Testis (tissue), 3 donors: ENCODE measurements around the gene MOV10L1. TPM values are rescaled to one million over a fixed set of nuclear protein-coding genes. Genes with fewer than 3 reads are reported as not detected.
"Not testable (repeated sequence)": the region's sequence is repeated elsewhere in the genome, so short reads cannot be mapped to it uniquely, and the experiment has no call there.

Source experiments
- DNase-seq: peaks from one replicate; pipeline ENCODE4 v3.0.0-alpha.2; 2019
- H3K27ac ChIP-seq, 2 donors: fragments of 200-600 bp; sonication (generic); one replicate each; pipeline ENCODE4 v1.5.1; 2019
- H3K27me3 ChIP-seq: fragments of 200-600 bp; sonication (generic); one replicate; pipeline ENCODE4 v1.5.1; 2019
- H3K36me3 ChIP-seq: fragments of 200-600 bp; sonication (generic); one replicate; pipeline ENCODE4 v1.5.1; 2017; ENCODE audit warnings: low read depth; ENCODE audit errors: missing control alignments
- H3K4me1 ChIP-seq: fragments of 200-600 bp; sonication (generic); one replicate; pipeline ENCODE4 v1.5.1; 2019
- H3K4me3 ChIP-seq, 2 donors: fragments of 200-600 bp; sonication (generic); one replicate each; pipeline ENCODE4 v1.5.1; 2017 to 2019
- H3K9me3 ChIP-seq: fragments of 200-600 bp; sonication (generic); one replicate; pipeline ENCODE4 v1.5.1; 2017
- CTCF ChIP-seq, 3 experiments: fragments of 450-650 bp in 2 of 3; fragments of 200-600 bp in 1 of 3; sonication (generic) in 1 of 3; IDR thresholded peaks; one replicate each; pipeline ENCODE4 v1.5.1; 2016 to 2019; ENCODE audit warnings: antibody characterized with exemption in 3 of 3, mild to moderate bottlenecking in 2 of 3, moderate library complexity in 1 of 3
- POLR2A ChIP-seq: fragments of 450-650 bp; IDR thresholded peaks from one replicate; pipeline ENCODE4 v1.6.1; 2017; ENCODE audit warnings: antibody characterized with exemption, mild to moderate bottlenecking, moderate library complexity
- WGBS, 2 donors: methylation state at CpG; one replicate each; pipeline ENCODE4 v1.1.5; 2018; 5-methylcytosine and 5-hydroxymethylcytosine counted together
- intact Hi-C: fragments of 100-400 bp; cut with DNase I; formaldehyde crosslinking; loops from one replicate; pipeline ENCODE4 v1.15.1; 2023; ENCODE audit warnings: low total_unique reads
- polyA plus RNA-seq: library from polyadenylated mRNA; stranded (reverse); fragments of 350-450 nt; fragmentation: Illumina TruSeq; extraction: RNeasy Lipid Tissue Mini Kit (QIAGEN cat#74804); gene quantifications from one replicate; pipeline ENCODE4 v1.2.3, GENCODE V29; 2014; ENCODE audit warnings: low read depth, low replicate concordance; ENCODE audit not compliant: insufficient read depth
- total RNA-seq, 2 donors: library from RNA; depleted of rRNA; stranded (reverse); fragments of >200 nt; gene quantifications; one replicate each; pipeline ENCODE4 v1.2.3, GENCODE V29; 2016

Gene MOV10L1
- total and polyA plus RNA-seq, 3 donors from 2014 or later = 48.4 to 73.3 (median 62.4) TPM

- intact Hi-C loops = no loop called here
- Histone ChIP-seq H3K4me1 (no peaks in the 10 kb centered on the region), H3K9me3 (no peaks in the 10 kb centered on the region), H3K4me3 (no peak overlapping the region), H3K27ac (no peak overlapping the region), H3K27me3 (no peaks in the 10 kb centered on the region), H3K36me3 (no peaks in the 10 kb centered on the region)
- DNase-seq = no peak
- 89 to 95% methylated on average over 11 to 23 of the region's 23 CpGs for WGBS, 2 donors
- TF ChIP-seq CTCF (IDR thresholded peaks at IDR 0.05) = no peak
- TF ChIP-seq POLR2A = no peak
Measured at GRCh38 chr22:50161508-50162390, 71.9 kb downstream of the MOV10L1 start.

- no peaks in the 10 kb centered on the region for H3K4me1 ChIP-seq
- no peaks in the 10 kb centered on the region for H3K9me3 ChIP-seq
- TF ChIP-seq CTCF (IDR thresholded peaks at IDR 0.05) = no peak
- TF ChIP-seq POLR2A = no peak
- intact Hi-C loops = no loop called here
- no peaks in the 10 kb centered on the region for H3K27me3 ChIP-seq
- no peak overlapping the region for H3K27ac ChIP-seq
- H3K4me3 ChIP-seq = no peak overlapping the region
- no peaks in the 10 kb centered on the region for H3K36me3 ChIP-seq
- DNase-seq = no peak
- WGBS, 2 donors = 87 to 90% methylated on average over 2 to 10 of the region's 10 CpGs
Measured at GRCh38 chr22:50162391-50162956, 72.7 kb downstream of the MOV10L1 start.

GRCh38 chr22:50165436-50166123 is 75.8 kb downstream of the MOV10L1 start:
- WGBS, 2 donors = 88 to 95% methylated on average over 17 to 28 of the region's 28 CpGs
- Histone ChIP-seq H3K9me3 (no peaks in the 10 kb centered on the region), H3K4me1 (peaks cover 4% of the 10 kb centered on the region), H3K36me3 (no peaks in the 10 kb centered on the region), H3K27ac (no peak overlapping the region), H3K4me3 (no peak overlapping the region), H3K27me3 (no peaks in the 10 kb centered on the region)
- intact Hi-C loops = no loop called here
- no peak for DNase-seq
- no peak for TF ChIP-seq POLR2A
- TF ChIP-seq CTCF (IDR thresholded peaks at IDR 0.05) = no peak

GRCh38 chr22:50167689-50168489 is 78.1 kb downstream of the MOV10L1 start:
- Histone ChIP-seq H3K4me3 (no peak overlapping the region), H3K27me3 (no peaks in the 10 kb centered on the region), H3K9me3 (no peaks in the 10 kb centered on the region), H3K27ac (no peak overlapping the region), H3K4me1 (peaks cover 4% of the 10 kb centered on the region), H3K36me3 (no peaks in the 10 kb centered on the region)
- intact Hi-C loops = no loop called here
- 58 to 71% methylated on average over 11 of the region's 11 CpGs for whole genome bisulfite sequencing, 2 donors
- TF ChIP-seq CTCF (IDR thresholded peaks at IDR 0.05) (no peak), POLR2A (no peak)
- no peak for DNase-seq

- 60 to 61% methylated on average over 5 of the region's 5 CpGs for WGBS, 2 donors
Measured at GRCh38 chr22:50168490-50169180, 78.8 kb downstream of the MOV10L1 start.

More at GRCh38 chr22:50168490-50169180, 78.8 kb downstream of the MOV10L1 start:
- H3K4me1 ChIP-seq, H3K9me3 ChIP-seq, H3K36me3 ChIP-seq, H3K27me3 ChIP-seq, intact Hi-C loops, DNase-seq, H3K27ac ChIP-seq, H3K4me3 ChIP-seq: not testable (repeated sequence)
